Activated effector memory CD4-positive, alpha-beta T cell treated with Interleukin-2 at 50 U/mL for 16 hours (primary cell): Measurements from ENCODE around the gene BCL2L11.

ENCODE experiments used
- DNase-seq: peaks from one replicate; pipeline ENCODE4 v3.0.0-alpha.2; 2020

Gene BCL2L11

DNA sequence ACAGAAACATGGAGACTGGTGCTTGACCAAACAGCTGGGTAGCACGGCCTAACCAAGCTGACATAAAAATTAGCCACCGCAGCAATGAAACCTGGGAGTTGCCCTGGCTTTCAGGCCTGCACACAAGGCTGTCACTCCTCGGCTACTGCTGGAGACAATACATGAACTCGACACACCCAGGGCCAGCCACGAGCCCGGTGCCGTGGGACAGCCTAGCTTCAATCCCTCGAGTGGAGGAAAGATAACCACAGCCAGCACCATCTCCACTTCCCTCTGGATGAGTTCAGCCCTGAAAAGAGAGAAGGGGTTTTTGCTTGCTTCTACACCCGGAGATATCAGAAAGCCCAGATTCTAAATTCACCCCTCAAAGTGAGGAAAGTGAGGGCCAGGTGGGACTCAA, 78.0 kb downstream of the BCL2L11 start:
- DNase-seq, result no peak

DNA sequence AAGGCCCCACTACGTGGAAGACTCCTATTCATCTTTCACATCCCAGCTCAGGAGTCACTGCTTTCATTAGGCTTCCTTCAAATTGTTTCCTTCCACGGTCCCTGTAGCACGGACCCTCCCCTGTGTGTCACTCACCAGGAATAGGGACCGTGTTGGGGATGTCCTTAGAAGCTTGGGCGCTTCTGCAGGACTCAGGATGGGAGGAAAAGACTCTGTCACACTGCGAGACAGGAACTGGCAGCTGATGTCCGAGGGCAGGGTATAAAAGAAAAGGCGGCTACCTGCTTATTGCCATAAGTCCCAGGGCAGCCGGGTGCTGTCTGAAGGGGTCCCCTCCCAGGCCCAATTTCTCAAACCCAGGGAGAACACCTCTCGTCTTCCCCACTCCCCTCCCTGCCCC, 79.1 kb downstream of the BCL2L11 start:
- DNase-seq, result no peak

DNA sequence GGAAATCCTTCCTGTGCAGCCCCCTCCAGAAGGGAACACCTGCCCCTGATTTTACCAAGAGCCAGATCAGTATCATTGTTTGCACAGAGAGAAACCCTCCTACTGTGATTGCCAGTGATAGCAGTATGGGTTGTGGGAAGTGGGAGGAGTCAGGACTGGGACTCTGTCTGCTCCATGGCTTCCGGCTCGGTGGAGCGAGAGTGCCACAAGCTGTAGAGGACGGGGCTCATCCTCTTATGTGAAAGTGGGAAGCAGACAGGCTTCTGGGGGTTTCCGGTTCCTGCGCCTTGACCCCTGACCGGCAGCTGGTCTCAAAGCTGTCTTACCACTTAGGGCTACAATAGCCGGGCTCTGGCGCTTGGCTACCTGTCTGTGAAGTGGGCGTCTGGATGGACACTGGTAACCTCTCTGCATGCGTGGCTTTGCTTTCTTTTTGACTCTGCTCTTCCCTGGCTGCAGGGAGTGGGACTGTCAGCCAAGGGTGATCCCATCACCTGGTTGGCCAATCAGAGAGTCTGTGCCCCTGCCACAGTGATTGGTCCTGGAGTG, 79.7 kb downstream of the BCL2L11 start:
- DNase-seq, result no peak

DNA sequence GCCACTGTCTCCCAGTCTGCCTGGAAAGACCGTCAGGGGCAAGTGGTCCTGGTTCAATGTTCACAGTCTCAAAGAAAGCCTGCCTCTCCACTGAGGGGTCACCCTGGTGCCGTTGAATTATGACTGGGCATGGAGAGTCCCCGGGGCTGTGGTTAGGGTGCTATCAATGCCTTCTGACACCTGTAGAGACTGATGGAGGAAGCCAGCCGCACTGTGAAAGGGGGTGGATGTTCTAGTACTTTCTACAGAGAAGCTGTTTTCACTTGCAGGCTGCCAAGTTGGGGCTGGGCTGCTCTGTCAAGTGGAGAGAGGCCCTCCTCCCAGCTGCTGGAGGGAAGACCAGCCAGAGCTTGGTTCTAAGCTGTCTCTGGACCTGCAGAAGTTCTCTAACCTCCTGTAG, 80.5 kb downstream of the BCL2L11 start:
- DNase-seq, result no peak

DNA sequence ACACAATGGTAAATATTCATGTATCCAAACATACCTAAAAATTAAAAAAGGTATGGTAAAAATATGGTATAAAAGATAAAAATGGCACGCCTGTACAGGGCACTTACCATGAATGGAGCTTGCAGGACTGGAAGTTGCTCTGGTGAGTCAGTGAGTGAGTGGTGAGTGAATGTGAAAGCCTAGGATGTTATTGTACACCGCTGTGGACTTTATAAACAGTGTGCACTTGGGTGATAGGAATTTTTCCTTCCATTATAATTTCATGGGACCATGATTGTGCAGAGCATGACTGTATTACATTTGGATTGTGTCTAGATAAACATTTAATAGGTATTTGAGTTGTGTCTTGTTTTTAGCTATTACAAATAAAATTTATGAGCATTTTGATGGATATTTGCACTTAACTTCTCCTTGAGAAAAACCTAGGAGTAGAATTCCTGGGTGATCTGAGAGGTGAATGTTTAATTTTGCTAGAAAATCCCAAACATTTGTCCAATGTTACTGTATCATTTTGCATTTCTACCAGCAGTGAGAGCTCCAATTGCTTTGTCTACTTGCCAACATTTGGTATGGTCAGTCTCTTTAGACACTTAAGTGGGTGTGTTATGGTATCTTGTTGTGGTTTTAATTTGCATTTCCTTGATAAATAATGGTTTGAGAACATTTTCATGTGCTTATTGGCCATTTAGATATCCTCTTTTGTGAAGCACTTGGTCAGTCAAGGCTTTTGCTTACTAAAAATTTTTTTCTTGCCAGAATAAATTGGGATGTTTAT, 81.7 kb downstream of the BCL2L11 start:
- no peak for DNase-seq

DNA sequence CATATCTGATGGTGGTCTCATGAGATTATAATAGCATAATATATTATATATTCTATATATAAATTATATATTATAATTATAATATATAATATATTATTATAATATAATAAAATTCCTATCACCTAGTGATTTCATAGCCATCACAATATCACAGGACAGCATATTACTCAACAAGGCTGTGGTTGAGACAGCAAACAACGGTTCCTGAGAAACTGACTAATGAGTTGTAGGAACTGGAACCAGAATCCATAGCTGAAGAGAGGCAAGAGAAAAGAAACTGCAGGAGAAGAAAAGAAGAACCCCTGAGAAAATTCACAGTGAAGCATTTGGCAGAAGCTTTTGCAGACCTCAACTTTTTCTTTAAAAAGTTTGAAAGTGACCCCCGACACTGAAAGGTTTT, 84.0 kb downstream of the BCL2L11 start:
- DNase-seq, result no peak

DNA sequence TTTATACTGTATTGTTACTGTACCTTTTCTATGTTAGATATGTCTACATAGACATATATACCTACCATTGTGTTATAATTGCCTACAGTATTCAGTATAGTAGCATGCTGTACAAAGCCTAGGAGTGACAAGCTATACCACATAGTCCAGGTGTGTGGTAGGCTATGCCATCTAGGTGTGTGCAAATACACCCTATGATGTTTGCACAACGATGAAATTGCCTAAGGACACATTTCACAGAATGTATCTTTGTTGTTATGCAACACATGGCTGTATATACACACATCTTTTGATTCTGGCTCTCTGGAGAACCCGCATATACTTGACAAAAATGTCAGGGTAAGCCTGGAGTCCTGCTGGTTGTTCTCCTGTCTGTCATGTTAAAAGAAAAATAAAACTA, 85.1 kb downstream of the BCL2L11 start:
- no peak for DNase-seq

DNA sequence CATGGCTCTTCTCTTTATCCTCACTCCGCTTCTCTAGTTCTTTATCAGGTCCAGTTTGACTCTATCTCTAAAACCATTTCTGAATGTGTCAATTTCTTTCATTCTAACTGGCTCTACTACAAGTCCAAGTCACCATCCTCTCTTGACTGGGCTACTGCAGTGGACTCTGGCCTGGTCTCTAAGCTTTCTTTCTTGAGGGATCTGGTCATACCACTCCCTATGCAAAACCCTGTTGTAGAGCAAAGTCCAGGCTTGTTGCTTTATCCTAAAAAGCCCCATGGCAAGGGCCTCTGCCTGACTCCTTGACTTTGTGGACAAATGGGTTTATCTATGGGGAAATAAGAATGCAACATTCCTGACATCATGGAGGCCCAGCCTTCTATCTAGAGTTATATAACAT, 87.1 kb downstream of the BCL2L11 start:
- DNase-seq, result no peak

DNA sequence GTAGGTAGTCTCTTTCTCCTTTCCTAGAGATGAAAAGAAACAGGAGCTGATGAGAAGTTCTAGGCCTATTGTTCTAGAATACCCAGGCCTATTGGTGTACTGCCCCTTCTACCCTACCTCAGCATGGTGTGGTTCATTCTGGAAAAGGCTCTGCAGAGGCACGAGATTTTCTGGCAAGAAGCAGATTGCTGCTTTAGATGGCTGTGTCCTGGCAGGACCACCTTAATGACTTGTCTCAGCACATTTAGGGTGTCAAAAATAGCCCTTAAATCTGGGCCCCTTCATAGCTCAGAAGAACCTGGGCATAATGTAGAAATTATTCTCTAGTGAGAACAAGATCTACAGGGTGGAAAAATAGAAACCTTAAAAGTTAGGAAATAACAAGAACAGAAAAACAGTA, 87.9 kb downstream of the BCL2L11 start:
- no peak for DNase-seq

DNA sequence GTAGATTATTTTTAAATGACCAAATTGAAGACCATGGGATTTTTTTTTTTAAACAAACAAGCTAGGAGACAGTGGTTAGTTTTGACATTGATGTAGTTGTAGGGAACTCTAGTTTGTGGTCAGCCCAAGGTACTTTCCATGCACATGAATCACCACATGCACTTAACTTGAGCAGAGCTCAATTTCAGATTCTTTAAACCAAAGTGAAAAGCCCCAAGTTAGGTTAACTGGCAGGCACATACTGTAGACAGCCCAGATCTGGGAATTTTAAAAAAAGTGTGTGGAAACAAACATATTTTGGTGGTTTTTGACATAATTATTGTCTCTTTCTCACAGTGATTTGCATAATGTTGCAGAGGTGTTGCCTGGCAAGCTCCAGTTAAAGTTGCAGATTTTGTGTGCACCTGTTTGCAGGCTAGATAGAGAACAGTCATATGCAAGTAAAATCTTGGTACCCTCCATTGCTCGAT, 88.4 kb downstream of the BCL2L11 start:
- DNase-seq, result no peak

DNA sequence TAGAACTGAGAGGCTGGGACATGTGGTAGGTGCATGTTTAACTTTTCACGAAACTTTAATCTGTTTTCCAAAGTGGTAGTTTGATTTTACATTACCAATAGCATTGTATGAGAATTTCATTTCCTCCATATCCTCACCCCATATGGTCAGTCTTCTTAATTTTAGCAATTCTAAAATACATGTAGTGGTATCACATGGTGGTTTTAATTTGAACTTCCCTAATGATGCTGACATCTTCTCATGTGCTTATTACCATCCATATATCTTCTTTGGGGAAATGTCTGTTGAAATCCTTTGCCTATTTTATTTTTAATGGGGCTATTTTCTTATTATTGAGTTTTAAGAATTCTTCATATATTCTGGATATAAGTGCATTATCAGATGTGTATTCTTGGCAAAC, 89.3 kb downstream of the BCL2L11 start:
- no peak for DNase-seq

DNA sequence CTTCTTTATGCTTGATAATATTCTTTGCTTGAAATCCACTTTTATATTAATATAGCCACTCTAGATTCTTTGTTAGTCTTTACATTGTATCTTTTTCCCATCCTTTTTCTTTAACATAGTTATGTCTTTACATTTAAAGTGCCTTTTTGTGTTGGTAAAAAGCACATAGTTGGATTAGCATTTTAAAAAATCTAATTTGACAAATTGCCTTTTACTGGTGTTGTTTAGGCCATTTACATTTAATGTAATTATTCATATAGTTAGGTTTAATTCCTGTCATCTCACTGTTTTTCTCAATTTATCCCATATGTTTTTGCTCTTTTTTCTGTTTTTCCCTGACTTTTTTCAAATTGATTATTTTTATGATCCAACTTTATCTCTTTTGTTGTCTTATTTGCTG, 93.2 kb downstream of the BCL2L11 start:
- DNase-seq, result no peak

DNA sequence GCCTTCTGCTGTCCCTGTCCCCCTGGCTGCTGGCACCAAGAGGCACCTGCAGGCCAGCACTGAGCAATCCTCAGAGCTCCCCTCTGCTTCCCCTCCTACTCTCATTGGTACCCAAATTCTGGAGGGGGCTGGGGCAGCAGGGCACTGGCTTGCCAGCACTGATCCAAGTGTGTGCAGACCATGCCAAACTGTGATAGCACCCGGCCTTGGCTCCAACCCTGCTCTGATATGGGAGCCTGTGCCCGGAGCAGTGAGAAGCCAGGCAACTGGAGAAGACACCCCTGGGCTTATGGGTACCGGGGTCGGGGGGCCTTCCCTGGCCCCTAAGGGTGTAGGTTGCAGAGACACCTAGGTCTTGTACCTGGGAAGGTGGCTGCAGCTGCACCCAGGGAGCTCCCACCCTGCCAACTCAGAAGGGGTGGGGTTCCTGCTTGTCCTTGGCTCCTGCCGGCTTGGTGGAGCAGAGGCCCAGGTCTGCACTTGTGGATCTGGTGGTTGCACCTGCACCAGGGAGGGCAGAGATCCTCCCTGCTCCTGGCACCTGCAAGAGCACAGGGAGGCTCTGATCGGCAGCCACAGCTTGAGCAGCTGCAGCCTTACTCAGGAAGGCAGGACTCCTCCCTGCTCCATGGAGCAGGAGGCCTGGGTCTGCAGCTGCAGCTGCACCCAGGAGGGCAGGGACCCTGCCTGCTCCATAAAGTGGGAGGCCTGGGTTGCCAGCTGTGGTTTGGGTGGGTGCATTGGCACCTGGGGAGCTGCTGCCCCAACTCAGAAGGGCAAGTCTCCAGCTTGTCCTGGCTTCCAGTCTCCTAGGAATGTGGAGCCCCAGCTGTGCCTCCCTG, 96.3 kb downstream of the BCL2L11 start:
- DNase-seq, result no peak
